ENCODE measurements around the gene NUTM2A.
"Not testable (repeated sequence)": the region's sequence is repeated elsewhere in the genome, so short reads cannot be mapped to it uniquely, and the experiment has no call there.

Gene NUTM2A

DNA sequence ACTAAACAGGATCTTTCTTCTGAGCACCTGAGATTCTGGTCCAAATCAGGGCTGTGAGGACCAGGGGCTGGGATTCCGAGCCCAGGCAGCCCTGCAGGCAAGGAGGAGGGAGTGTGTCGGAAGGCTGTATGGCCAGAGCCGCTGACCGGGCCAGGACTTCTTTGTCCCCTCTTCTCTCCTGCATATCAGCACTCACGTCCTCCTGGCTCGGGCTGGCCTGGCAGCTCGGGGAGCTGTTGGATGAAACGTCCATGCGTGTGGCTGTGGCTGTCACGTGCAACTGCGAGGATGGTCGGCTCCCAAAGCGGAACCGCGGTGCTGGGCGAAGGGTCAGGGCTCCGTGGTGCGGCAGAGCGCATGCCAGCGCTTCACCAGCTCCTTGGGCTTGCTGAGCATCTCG is 11.4 kb upstream of the NUTM2A start:
- H3K27me3 ChIP-seq (ENCODE audit: control insufficient read depth, insufficient read depth, low read length): not testable (repeated sequence)

GRCh38 chr10:87216120-87216519 is 9.1 kb upstream of the NUTM2A start:
- H3K9ac ChIP-seq (ENCODE audit: low read length); H3K27me3 ChIP-seq (ENCODE audit: control insufficient read depth, insufficient read depth, low read length); H3K27ac ChIP-seq (ENCODE audit: low read depth, low read length); H3K4me1 ChIP-seq (ENCODE audit: control insufficient read depth, insufficient read depth, low read length); H3K9me3 ChIP-seq (ENCODE audit: control insufficient read depth, insufficient read depth, low read depth, low read length); H3K36me3 ChIP-seq (ENCODE audit: control insufficient read depth, insufficient read depth, low read length); H3K4me3 ChIP-seq (ENCODE audit: low read depth, low read length): not testable (repeated sequence)

More for the DNA sequence above, 11.4 kb upstream of the NUTM2A start:
- H3K36me3 ChIP-seq (ENCODE audit: control insufficient read depth, insufficient read depth, low read length); H3K4me1 ChIP-seq (ENCODE audit: control insufficient read depth, insufficient read depth, low read length); H3K9me3 ChIP-seq (ENCODE audit: control insufficient read depth, insufficient read depth, low read depth, low read length); H3K4me3 ChIP-seq (ENCODE audit: low read depth, low read length); H3K9ac ChIP-seq (ENCODE audit: low read length); H3K27ac ChIP-seq (ENCODE audit: low read depth, low read length): not testable (repeated sequence)

GRCh38 chr10:87219370-87219769 is 5.9 kb upstream of the NUTM2A start:
- not testable (repeated sequence) for H3K4me1 ChIP-seq (ENCODE audit: control insufficient read depth, insufficient read depth, low read length); H3K9ac ChIP-seq (ENCODE audit: low read length); H3K27me3 ChIP-seq (ENCODE audit: control insufficient read depth, insufficient read depth, low read length); H3K4me3 ChIP-seq (ENCODE audit: low read depth, low read length); H3K27ac ChIP-seq (ENCODE audit: low read depth, low read length); H3K9me3 ChIP-seq (ENCODE audit: control insufficient read depth, insufficient read depth, low read depth, low read length); H3K36me3 ChIP-seq (ENCODE audit: control insufficient read depth, insufficient read depth, low read length)

- not testable (repeated sequence) for H3K27me3 ChIP-seq (ENCODE audit: control insufficient read depth, insufficient read depth, low read length); H3K36me3 ChIP-seq (ENCODE audit: control insufficient read depth, insufficient read depth, low read length); H3K4me3 ChIP-seq (ENCODE audit: low read depth, low read length); H3K9ac ChIP-seq (ENCODE audit: low read length); H3K4me1 ChIP-seq (ENCODE audit: control insufficient read depth, insufficient read depth, low read length); H3K9me3 ChIP-seq (ENCODE audit: control insufficient read depth, insufficient read depth, low read depth, low read length); H3K27ac ChIP-seq (ENCODE audit: low read depth, low read length)
Measured at GRCh38 chr10:87222789-87223188, 2.5 kb upstream of the NUTM2A start.

DNA sequence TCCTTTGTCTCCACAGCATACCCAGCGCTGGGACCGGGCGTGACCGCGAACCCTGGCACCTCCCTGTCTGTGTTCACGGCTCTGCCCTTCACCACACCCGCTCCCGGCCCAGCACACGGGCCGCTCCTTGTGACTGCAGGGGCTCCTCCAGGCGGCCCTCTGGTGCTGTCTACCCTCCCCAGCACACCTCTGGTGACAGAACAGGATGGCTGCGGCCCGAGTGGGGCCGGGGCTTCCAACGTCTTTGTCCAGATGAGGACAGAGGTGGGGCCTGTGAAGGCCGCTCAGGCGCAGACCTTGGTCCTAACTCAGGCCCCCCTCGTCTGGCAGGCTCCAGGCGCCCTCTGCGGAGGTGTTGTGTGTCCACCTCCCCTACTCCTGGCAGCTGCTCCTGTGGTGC is 3.0 kb downstream of the NUTM2A start:
- H3K4me3 ChIP-seq (ENCODE audit: low read depth, low read length); H3K27ac ChIP-seq (ENCODE audit: low read depth, low read length); H3K27me3 ChIP-seq (ENCODE audit: control insufficient read depth, insufficient read depth, low read length); H3K9ac ChIP-seq (ENCODE audit: low read length); H3K9me3 ChIP-seq (ENCODE audit: control insufficient read depth, insufficient read depth, low read depth, low read length); H3K4me1 ChIP-seq (ENCODE audit: control insufficient read depth, insufficient read depth, low read length); H3K36me3 ChIP-seq (ENCODE audit: control insufficient read depth, insufficient read depth, low read length): not testable (repeated sequence)

DNA sequence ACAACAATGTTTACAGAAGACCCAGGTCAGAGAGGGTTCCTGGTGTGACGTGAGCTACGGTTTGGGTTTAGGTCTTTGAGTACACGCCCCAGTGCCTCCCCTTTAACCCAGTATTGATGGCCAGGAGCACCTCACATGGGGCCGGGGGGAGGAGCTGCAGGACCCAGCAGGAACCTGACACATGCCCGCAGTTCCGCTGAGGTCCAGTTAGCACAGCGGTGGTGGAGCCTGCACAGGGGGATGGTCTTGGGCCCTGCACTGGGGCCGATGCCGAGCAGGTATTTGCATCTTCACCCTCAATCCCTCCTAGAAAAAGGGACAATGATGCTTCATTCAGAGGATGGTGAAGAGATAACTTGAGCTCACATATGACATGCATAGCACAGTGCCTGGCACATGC is 4.0 kb downstream of the NUTM2A start:
- H3K4me3 ChIP-seq (ENCODE audit: low read depth, low read length); H3K27ac ChIP-seq (ENCODE audit: low read depth, low read length); H3K4me1 ChIP-seq (ENCODE audit: control insufficient read depth, insufficient read depth, low read length); H3K36me3 ChIP-seq (ENCODE audit: control insufficient read depth, insufficient read depth, low read length); H3K9me3 ChIP-seq (ENCODE audit: control insufficient read depth, insufficient read depth, low read depth, low read length); H3K27me3 ChIP-seq (ENCODE audit: control insufficient read depth, insufficient read depth, low read length); H3K9ac ChIP-seq (ENCODE audit: low read length): not testable (repeated sequence)

DNA sequence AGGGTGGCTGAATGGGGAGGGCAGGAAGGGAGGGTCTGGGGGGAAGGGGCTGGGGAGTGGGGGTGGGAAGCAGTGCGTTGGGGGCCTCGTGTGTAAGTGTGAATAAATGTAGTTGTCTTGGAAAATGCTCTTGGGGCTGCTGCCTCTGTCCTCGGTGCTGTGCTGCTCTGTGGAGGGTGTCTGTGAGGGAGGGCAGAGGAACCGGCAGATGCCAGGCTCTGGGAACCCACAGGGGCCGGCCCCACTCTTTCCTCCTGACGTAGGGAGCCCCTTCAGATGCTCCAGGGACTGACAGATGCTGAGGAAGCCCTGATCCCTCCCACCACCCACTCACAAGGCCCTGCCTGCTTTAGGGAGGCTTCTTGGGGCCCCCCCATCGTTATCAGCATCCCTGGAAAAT is 9.6 kb downstream of the NUTM2A start:
- H3K36me3 ChIP-seq (ENCODE audit: control insufficient read depth, insufficient read depth, low read length); H3K9me3 ChIP-seq (ENCODE audit: control insufficient read depth, insufficient read depth, low read depth, low read length); H3K9ac ChIP-seq (ENCODE audit: low read length); H3K4me3 ChIP-seq (ENCODE audit: low read depth, low read length); H3K4me1 ChIP-seq (ENCODE audit: control insufficient read depth, insufficient read depth, low read length); H3K27me3 ChIP-seq (ENCODE audit: control insufficient read depth, insufficient read depth, low read length); H3K27ac ChIP-seq (ENCODE audit: low read depth, low read length): not testable (repeated sequence)

DNA sequence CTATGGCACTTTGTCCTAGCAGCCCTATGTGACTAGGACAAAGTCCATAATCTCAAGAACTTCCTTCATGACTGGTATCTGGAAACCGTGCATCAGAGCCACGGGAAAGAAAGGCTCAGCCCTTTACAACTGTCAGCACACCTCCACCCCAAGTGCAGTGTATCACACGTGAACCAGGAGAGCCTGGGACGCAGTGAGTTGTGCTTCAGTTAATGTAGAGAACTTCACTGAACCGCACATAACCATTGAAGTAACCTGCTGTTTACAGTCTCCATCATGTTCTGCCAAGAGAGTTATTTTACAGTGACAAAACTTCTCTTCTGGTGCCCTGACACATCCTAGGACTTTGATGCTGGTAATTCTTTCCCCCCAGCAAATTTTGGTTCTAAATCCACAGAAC is 12.0 kb downstream of the NUTM2A start:
- H3K27ac ChIP-seq (ENCODE audit: low read depth, low read length); H3K4me1 ChIP-seq (ENCODE audit: control insufficient read depth, insufficient read depth, low read length); H3K9me3 ChIP-seq (ENCODE audit: control insufficient read depth, insufficient read depth, low read depth, low read length); H3K9ac ChIP-seq (ENCODE audit: low read length); H3K27me3 ChIP-seq (ENCODE audit: control insufficient read depth, insufficient read depth, low read length); H3K4me3 ChIP-seq (ENCODE audit: low read depth, low read length); H3K36me3 ChIP-seq (ENCODE audit: control insufficient read depth, insufficient read depth, low read length): not testable (repeated sequence)

- not testable (repeated sequence) for H3K9me3 ChIP-seq (ENCODE audit: control insufficient read depth, insufficient read depth, low read depth, low read length); H3K36me3 ChIP-seq (ENCODE audit: control insufficient read depth, insufficient read depth, low read length); H3K9ac ChIP-seq (ENCODE audit: low read length); H3K4me3 ChIP-seq (ENCODE audit: low read depth, low read length); H3K27me3 ChIP-seq (ENCODE audit: control insufficient read depth, insufficient read depth, low read length); H3K27ac ChIP-seq (ENCODE audit: low read depth, low read length); H3K4me1 ChIP-seq (ENCODE audit: control insufficient read depth, insufficient read depth, low read length)
Measured at GRCh38 chr10:87239346-87239808, 14.1 kb downstream of the NUTM2A start.

DNA sequence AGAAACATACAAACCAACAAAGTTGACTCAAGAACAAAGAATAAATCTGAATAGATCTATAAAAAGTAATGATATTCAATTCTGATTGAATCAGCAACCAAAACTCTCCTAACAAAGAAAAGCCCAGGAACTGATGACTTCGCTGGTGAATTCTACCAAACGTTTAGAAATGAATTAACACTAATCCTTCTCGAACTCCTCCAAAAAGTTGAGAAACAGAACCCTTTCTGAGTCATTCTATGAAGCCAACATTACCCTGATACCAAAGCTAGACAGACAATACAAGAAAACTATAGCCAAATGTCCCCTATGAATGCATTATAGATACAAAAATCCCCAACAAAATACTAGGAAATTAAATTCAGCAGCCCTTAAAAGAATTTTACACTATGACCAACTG is 16.9 kb downstream of the NUTM2A start:
- not testable (repeated sequence) for H3K4me1 ChIP-seq (ENCODE audit: control insufficient read depth, insufficient read depth, low read length); H3K27me3 ChIP-seq (ENCODE audit: control insufficient read depth, insufficient read depth, low read length); H3K4me3 ChIP-seq (ENCODE audit: low read depth, low read length); H3K9ac ChIP-seq (ENCODE audit: low read length); H3K36me3 ChIP-seq (ENCODE audit: control insufficient read depth, insufficient read depth, low read length); H3K9me3 ChIP-seq (ENCODE audit: control insufficient read depth, insufficient read depth, low read depth, low read length); H3K27ac ChIP-seq (ENCODE audit: low read depth, low read length)

DNA sequence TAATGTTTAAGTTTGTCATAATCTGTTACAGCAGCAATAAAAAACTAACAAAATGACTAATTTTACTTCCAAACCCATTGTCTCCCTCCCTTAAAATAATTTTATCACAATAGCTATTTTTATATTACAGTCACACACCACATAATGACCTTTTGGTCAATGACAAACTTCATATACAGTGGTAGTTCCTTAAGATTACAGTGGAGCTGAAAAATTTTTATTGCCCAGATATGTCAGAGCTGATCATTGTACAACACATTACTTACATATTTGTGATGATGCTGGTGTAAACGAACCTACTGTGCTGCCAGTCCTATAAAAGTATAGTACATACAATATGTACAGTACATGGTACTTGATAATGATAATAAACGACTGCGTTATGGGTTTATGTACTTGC is 22.1 kb downstream of the NUTM2A start:
- not testable (repeated sequence) for H3K27ac ChIP-seq (ENCODE audit: low read depth, low read length); H3K27me3 ChIP-seq (ENCODE audit: control insufficient read depth, insufficient read depth, low read length); H3K36me3 ChIP-seq (ENCODE audit: control insufficient read depth, insufficient read depth, low read length); H3K4me1 ChIP-seq (ENCODE audit: control insufficient read depth, insufficient read depth, low read length); H3K4me3 ChIP-seq (ENCODE audit: low read depth, low read length); H3K9ac ChIP-seq (ENCODE audit: low read length); H3K9me3 ChIP-seq (ENCODE audit: control insufficient read depth, insufficient read depth, low read depth, low read length)

- not testable (repeated sequence) for H3K4me1 ChIP-seq (ENCODE audit: control insufficient read depth, insufficient read depth, low read length); H3K9me3 ChIP-seq (ENCODE audit: control insufficient read depth, insufficient read depth, low read depth, low read length); H3K9ac ChIP-seq (ENCODE audit: low read length); H3K4me3 ChIP-seq (ENCODE audit: low read depth, low read length); H3K36me3 ChIP-seq (ENCODE audit: control insufficient read depth, insufficient read depth, low read length); H3K27ac ChIP-seq (ENCODE audit: low read depth, low read length); H3K27me3 ChIP-seq (ENCODE audit: control insufficient read depth, insufficient read depth, low read length)
Measured at GRCh38 chr10:87248818-87249353, 23.6 kb downstream of the NUTM2A start.

Measured in HUES6 (cell line).